Common myeloid progenitor, CD34-positive (primary cell): ENCODE data around the gene KLHL13.
"Not testable (repeated sequence)": the region's sequence is repeated elsewhere in the genome, so short reads cannot be mapped to it uniquely, and the experiment has no call there.

Source experiments
- CTCF ChIA-PET: fragments of 350-600 bp; sonication (Branson Sonifier 250); formaldehyde crosslinking; loops from one replicate; lab custom pipeline; 2021; ENCODE audit warnings: antibody characterized with exemption; lab: Charles Lee
- POLR2A ChIA-PET: fragments of 350-600 bp; sonication (Branson Sonifier 250); formaldehyde crosslinking; loops from one replicate; lab custom pipeline; 2021; ENCODE audit warnings: antibody characterized with exemption; lab: Charles Lee
- DNase-seq, 3 donors: peaks; one replicate each; pipeline versions ENCODE4 v3.0.0 to v3.0.0-alpha.2; 2013
- H3K27ac ChIP-seq, 2 experiments: 1 replicate in 1 of 2; 2 replicates in 1 of 2; pipeline ENCODE4 v1.7.0; 2013; ENCODE audit warnings: inconsistent platforms in 2 of 2, low read length in 2 of 2, mild to moderate bottlenecking in 2 of 2, low read depth in 1 of 2, moderate library complexity in 1 of 2; ENCODE audit not compliant: severe bottlenecking in 2 of 2, insufficient read depth in 1 of 2, poor library complexity in 1 of 2
- H3K27me3 ChIP-seq, 5 experiments: replicated peaks in 2 of 5; 1 replicate in 3 of 5; 2 replicates in 2 of 5; pipeline versions ENCODE4 v1.6.1 to v1.7.0; 2013; ENCODE audit warnings: low read length in 4 of 5, mild to moderate bottlenecking in 2 of 5, moderate library complexity in 2 of 5, inconsistent platforms in 1 of 5; ENCODE audit not compliant: insufficient read depth in 5 of 5, control insufficient read depth in 4 of 5
- H3K36me3 ChIP-seq, 4 experiments: 1 replicate in 2 of 4; 2 replicates in 2 of 4; pipeline versions ENCODE4 v1.6.1 to v1.7.0; 2013; ENCODE audit warnings: low read length in 3 of 4, control low read depth in 1 of 4, mild to moderate bottlenecking in 1 of 4; ENCODE audit not compliant: control insufficient read depth in 4 of 4, insufficient read depth in 4 of 4
- H3K4me1 ChIP-seq, 4 experiments: 1 replicate in 3 of 4; 2 replicates in 1 of 4; pipeline versions ENCODE4 v1.6.1 to v1.7.1; 2013; ENCODE audit warnings: low read length in 3 of 4, mild to moderate bottlenecking in 3 of 4, control low read depth in 1 of 4, inconsistent platforms in 1 of 4, moderate library complexity in 1 of 4; ENCODE audit not compliant: control insufficient read depth in 4 of 4, insufficient read depth in 4 of 4; ENCODE audit errors: control extremely low read depth in 1 of 4
- H3K4me3 ChIP-seq, 7 experiments: 1 replicate in 4 of 7; 2 replicates in 3 of 7; pipeline versions ENCODE4 v1.5.1 to v1.7.0; 2013; ENCODE audit warnings: mild to moderate bottlenecking in 7 of 7, low read length in 6 of 7, moderate library complexity in 6 of 7, inconsistent platforms in 2 of 7, low read depth in 2 of 7, control low read depth in 1 of 7; ENCODE audit not compliant: insufficient read depth in 4 of 7, control insufficient read depth in 1 of 7; ENCODE audit errors: extremely low read depth in 1 of 7
- H3K9me3 ChIP-seq, 5 experiments: 1 replicate in 4 of 5; 2 replicates in 1 of 5; pipeline versions ENCODE4 v1.6.1 to v1.7.1; 2013; ENCODE audit warnings: low read length in 4 of 5, mild to moderate bottlenecking in 2 of 5, inconsistent platforms in 1 of 5, low read depth in 1 of 5, moderate library complexity in 1 of 5; ENCODE audit not compliant: control insufficient read depth in 4 of 5, insufficient read depth in 2 of 5; ENCODE audit errors: control extremely low read depth in 1 of 5
- WGBS: methylation state at CpG from one replicate; pipeline ENCODE4 v1.1.5; 2013; ENCODE audit not compliant: insufficient coverage; 5-methylcytosine and 5-hydroxymethylcytosine counted together

Gene KLHL13

DNA sequence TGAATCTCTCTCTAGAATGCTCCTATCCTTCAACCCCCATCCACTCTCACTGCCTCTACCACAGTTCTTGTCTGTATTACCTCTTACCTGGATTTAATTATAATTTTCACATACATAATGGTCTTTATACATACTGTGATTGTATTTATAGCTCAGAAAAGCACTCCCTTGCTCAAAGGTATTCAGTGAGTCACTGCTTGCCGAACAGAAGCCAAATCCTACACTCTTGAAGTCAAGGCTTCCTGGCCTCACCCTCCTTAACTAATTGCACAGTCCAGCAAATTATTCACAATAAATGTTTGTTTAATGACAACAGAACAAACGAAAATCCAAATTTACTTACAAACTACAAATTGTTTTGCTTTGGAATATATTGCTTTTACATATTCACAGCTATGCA lies 159.5 kb downstream of the KLHL13 start:
- Histone ChIP-seq H3K4me1 (no peaks in the 10 kb centered on the region), H3K4me3 (no peak overlapping the region), H3K27me3 (no peaks in the 10 kb centered on the region), H3K27ac (no peak overlapping the region), H3K9me3 (no peaks in the 10 kb centered on the region), H3K36me3 (no peaks in the 10 kb centered on the region)
- DNase-seq, result no peak
- 100% methylated on average over 1 of the region's 2 CpGs for WGBS
- ChIA-PET CTCF (no interaction called here), POLR2A (no interaction called here)

DNA sequence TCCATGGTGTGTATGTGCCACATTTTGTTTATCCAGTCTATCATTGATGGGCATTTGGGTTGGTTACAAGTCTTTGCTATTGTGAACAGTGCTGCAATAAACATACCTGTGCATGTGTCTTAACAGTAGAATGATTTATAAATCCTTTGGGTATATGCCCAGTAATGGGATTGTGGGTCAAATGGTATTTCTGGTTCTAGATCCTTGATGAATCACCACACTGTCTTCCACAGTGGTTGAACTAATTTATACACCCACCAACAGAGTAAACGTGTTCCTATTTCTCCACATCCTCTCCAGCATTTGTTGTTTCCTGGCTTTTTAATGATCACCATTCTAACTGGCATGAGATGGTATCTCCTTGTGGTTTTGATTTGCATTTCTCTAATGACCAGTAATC lies 177.3 kb downstream of the KLHL13 start:
- WGBS, result no CpG with 5 or more reads among the region's 1 CpG
- DNase-seq, CTCF ChIA-PET: not testable (repeated sequence)

DNA sequence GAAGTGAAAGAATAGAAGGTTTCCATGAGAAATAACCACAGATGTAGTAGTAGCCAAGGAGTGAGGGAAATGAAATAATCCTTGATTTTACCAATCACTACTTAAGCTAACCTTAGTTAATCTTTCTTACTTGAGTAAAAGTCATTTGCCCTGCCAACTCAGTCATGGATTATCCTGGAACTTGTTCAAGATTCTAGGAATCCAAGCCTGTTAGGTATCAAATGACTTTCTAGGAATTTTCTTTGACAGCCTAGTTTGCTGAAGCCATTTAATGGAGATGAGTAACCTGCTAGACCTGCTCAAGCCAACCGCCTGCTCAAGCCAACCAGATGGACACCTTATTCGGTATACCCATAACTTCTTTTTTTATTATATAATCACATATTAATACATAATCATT lies 180.5 kb downstream of the KLHL13 start:
- Histone ChIP-seq H3K4me3 (no peak overlapping the region), H3K27me3 (no peaks in the 10 kb centered on the region), H3K4me1 (no peaks in the 10 kb centered on the region), H3K9me3 (no peaks in the 10 kb centered on the region), H3K27ac (no peak overlapping the region), H3K36me3 (no peaks in the 10 kb centered on the region)
- WGBS, result no CpG with 5 or more reads among the region's 2 CpGs
- ChIA-PET POLR2A (no interaction called here), CTCF (no interaction called here)
- no peak for DNase-seq

More for the DNA sequence above, 177.3 kb downstream of the KLHL13 start:
- H3K27ac ChIP-seq, POLR2A ChIA-PET, H3K9me3 ChIP-seq, H3K27me3 ChIP-seq, H3K4me1 ChIP-seq, H3K4me3 ChIP-seq, H3K36me3 ChIP-seq: not testable (repeated sequence)

DNA sequence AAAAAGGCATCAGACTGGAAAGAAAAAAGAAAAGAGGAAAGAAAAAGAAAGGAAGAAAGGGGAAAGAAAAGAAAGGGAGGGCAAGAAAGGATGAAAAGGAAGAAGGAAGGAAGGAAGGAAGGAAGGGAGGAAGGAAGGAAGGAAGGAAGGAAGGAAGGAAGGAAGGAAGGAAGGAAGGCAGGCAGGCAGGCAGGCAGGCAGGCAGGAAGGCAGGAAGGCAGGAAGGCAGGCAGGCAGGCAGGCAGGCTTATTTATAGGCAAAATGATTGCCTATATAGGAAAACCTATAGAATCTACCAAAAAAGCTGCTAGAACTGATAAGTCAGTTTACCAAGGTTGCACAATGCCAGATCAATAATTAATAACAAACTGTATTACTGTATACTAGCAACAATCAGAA lies 186.5 kb downstream of the KLHL13 start:
- CTCF ChIA-PET, H3K4me1 ChIP-seq, H3K36me3 ChIP-seq, H3K4me3 ChIP-seq, POLR2A ChIA-PET, H3K27me3 ChIP-seq, H3K27ac ChIP-seq, DNase-seq, H3K9me3 ChIP-seq: not testable (repeated sequence)

DNA sequence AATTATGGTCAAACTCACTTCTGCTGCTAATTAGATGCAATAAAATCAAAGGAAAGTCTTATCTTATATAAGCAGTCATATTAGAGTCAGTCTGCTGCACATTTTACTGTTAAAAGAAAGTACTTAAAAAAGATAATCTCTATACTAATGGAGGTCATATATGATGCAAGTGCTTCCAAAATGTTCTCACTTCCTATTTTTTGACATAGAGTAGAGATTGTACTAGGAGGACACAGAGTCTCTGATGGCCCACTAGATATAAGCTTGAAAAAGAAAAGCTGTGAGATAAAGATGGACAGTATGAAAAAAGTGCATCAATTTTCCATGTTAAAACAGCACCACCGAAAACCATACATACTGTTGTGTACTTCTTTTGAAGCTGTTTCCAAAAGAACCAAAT lies 196.9 kb downstream of the KLHL13 start:
- Histone ChIP-seq H3K36me3 (no peaks in the 10 kb centered on the region), H3K27me3 (no peaks in the 10 kb centered on the region), H3K9me3 (no peaks in the 10 kb centered on the region), H3K4me1 (no peaks in the 10 kb centered on the region), H3K27ac (no peak overlapping the region), H3K4me3 (no peak overlapping the region)
- ChIA-PET CTCF (no interaction called here), POLR2A (no interaction called here)
- no CpG with 5 or more reads among the region's 1 CpG for WGBS
- DNase-seq, result no peak

DNA sequence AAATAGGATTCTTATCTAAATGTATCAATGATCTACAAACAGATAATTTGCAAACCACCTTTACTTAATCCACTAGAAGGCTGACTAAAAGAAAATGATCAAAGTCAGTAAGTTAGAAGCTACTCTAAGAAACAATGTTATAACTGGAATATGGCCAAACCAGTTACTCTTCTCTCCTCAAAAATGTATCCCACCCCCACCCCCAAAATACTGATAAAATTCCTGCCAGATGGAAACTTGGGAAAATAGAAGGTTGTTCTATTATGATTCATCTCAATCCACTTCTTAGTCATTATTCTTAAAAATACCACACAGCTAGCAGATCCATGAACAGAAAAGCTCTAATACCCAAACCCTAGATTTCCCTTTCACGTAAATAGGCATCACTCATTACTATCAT lies 206.4 kb downstream of the KLHL13 start:
- Histone ChIP-seq H3K4me1 (no peaks in the 10 kb centered on the region), H3K27me3 (no peaks in the 10 kb centered on the region), H3K36me3 (peaks cover 0 to 5% (median 0%) of the 10 kb centered on the region in 4 experiments), H3K9me3 (no peaks in the 10 kb centered on the region), H3K4me3 (no peak overlapping the region), H3K27ac (no peak overlapping the region)
- ChIA-PET POLR2A (no interaction called here), CTCF (no interaction called here)
- DNase-seq, result no peak
- WGBS, result no CpG with 5 or more reads among the region's 1 CpG

DNA sequence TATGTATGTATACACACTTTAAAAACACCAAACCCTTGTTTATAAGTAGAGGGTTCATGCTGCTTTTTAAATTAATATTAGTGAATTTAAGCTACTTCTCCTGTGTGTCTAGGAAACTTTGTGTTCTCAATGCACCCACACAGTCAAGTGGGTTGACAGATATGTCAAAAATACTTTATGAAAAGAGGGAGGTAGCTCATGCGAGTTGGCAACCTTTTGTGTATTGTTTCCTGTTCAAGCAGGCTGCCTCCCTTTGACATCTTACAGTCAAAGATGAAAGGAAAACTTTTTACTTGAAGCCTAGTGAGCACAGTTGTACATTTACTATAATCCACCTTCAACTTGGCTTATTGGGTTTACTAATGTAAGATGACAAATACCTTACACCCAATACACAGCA lies 218.4 kb downstream of the KLHL13 start:
- no peak for DNase-seq
- POLR2A ChIA-PET, result no interaction called here
- no peaks in the 10 kb centered on the region for H3K9me3 ChIP-seq
- no peak overlapping the region for H3K4me3 ChIP-seq
- CTCF ChIA-PET, result no interaction called here
- H3K27me3 ChIP-seq, result no peaks in the 10 kb centered on the region
- peaks cover 0 to 3% (median 0%) of the 10 kb centered on the region in 4 experiments for H3K4me1 ChIP-seq
- H3K36me3 ChIP-seq, result no peaks in the 10 kb centered on the region
- no CpG with 5 or more reads among the region's 1 CpG for WGBS
- no peak overlapping the region for H3K27ac ChIP-seq
